DMS153 treated with DMSO at 0.1 percent for 48 hours (cell line): ENCODE results near the gene LIPJ.

Experiments
- DNase-seq: peaks from one replicate; lab custom pipeline; 2025; ENCODE audit not compliant: unreplicated experiment; lab: John Stamatoyannopoulos, UW

LIPJ gene

GRCh38 chr10:88594482-88594881 lies 7.9 kb downstream of the LIPJ start:
- no peak for DNase-seq

GRCh38 chr10:88598055-88598454 lies 11.5 kb downstream of the LIPJ start:
- no peak for DNase-seq

- DNase-seq, result no peak
Measured at GRCh38 chr10:88608052-88608732, 21.6 kb downstream of the LIPJ start.

GRCh38 chr10:88608780-88609179 lies 22.2 kb downstream of the LIPJ start:
- DNase-seq, result no peak

- DNase-seq, result no peak
Measured at GRCh38 chr10:88616250-88616977, 29.9 kb downstream of the LIPJ start.

GRCh38 chr10:88617772-88618300 lies 31.3 kb downstream of the LIPJ start:
- no peak for DNase-seq

- DNase-seq, result no peak
Measured at GRCh38 chr10:88618496-88618895, 31.9 kb downstream of the LIPJ start.

- DNase-seq, result no peak
Measured at GRCh38 chr10:88620441-88620840, 33.9 kb downstream of the LIPJ start.

- DNase-seq, result no peak
Measured at GRCh38 chr10:88623835-88624234, 37.3 kb downstream of the LIPJ start.

GRCh38 chr10:88624840-88625239 lies 38.3 kb downstream of the LIPJ start:
- DNase-seq, result no peak

GRCh38 chr10:88640186-88640585 lies 53.6 kb downstream of the LIPJ start:
- no peak for DNase-seq

GRCh38 chr10:88642209-88642608 lies 55.6 kb downstream of the LIPJ start:
- no peak for DNase-seq

- no peak for DNase-seq
Measured at GRCh38 chr10:88642963-88643362, 56.4 kb downstream of the LIPJ start.

GRCh38 chr10:88647061-88647615 lies 60.6 kb downstream of the LIPJ start:
- no peak for DNase-seq

- no peak for DNase-seq
Measured at GRCh38 chr10:88651101-88651551, 64.6 kb downstream of the LIPJ start.

GRCh38 chr10:88652616-88653015 lies 66.1 kb downstream of the LIPJ start:
- DNase-seq, result no peak
